ENCODE data around the gene DPM3. TPM values are rescaled to one million over a fixed set of nuclear protein-coding genes. Genes with fewer than 3 reads are reported as not detected.
"Not testable (repeated sequence)": the region's sequence is repeated elsewhere in the genome, so short reads cannot be mapped to it uniquely, and the experiment has no call there.

DPM3 gene
- total RNA-seq (2014; rRNA removed; shearing (Covaris generic)) = 119 and 193 TPM in 2 replicates

- Histone ChIP-seq H3K36me3 (replicated peaks; ENCODE audit: control insufficient read depth, insufficient read depth, low read length) (peaks cover 2% of the 10 kb centered on the region; the same call in 1 of the 2 replicates), H3K27me3 (ENCODE audit: control insufficient read depth, insufficient read depth, low read length) (no peaks in the 10 kb centered on the region), H3K4me3 (ENCODE audit: insufficient read depth, low read depth, low read length) (peak within 1 kb of the TSS; percentile 97)
- peak; percentile 91 for DNase-seq
Observed at GRCh38 chr1:155139895-155140629, at the start of gene DPM3. Gene DPM3 (minus strand): TSS chr1:155140531. CDS start chr1:155140240, 291 bp downstream.

- H3K36me3 ChIP-seq (replicated peaks; ENCODE audit: control insufficient read depth, insufficient read depth, low read length); H3K27me3 ChIP-seq (ENCODE audit: control insufficient read depth, insufficient read depth, low read length); DNase-seq; H3K4me3 ChIP-seq (ENCODE audit: insufficient read depth, low read depth, low read length): not testable (repeated sequence)
Observed at GRCh38 chr1:155189926-155190325, 49.6 kb upstream of the DPM3 start.

GRCh38 chr1:155188268-155188667 is 47.9 kb upstream of the DPM3 start:
- DNase-seq = peak; percentile 28
- no peaks in the 10 kb centered on the region; the same call in 1 of the 2 replicates for H3K36me3 ChIP-seq (replicated peaks; ENCODE audit: control insufficient read depth, insufficient read depth, low read length)
- no peaks in the 10 kb centered on the region for H3K27me3 ChIP-seq (ENCODE audit: control insufficient read depth, insufficient read depth, low read length)
- H3K4me3 ChIP-seq (ENCODE audit: insufficient read depth, low read depth, low read length) = no peak overlapping the region

GRCh38 chr1:155187456-155187891 is 47.1 kb upstream of the DPM3 start:
- Histone ChIP-seq H3K36me3 (replicated peaks; ENCODE audit: control insufficient read depth, insufficient read depth, low read length) (no peaks in the 10 kb centered on the region; the same call in 1 of the 2 replicates), H3K4me3 (ENCODE audit: insufficient read depth, low read depth, low read length) (no peak overlapping the region), H3K27me3 (ENCODE audit: control insufficient read depth, insufficient read depth, low read length) (no peaks in the 10 kb centered on the region)
- peak; percentile 66 for DNase-seq

- no peaks in the 10 kb centered on the region for H3K27me3 ChIP-seq (ENCODE audit: control insufficient read depth, insufficient read depth, low read length)
- peaks cover 2% of the 10 kb centered on the region for H3K36me3 ChIP-seq (replicated peaks; ENCODE audit: control insufficient read depth, insufficient read depth, low read length)
- DNase-seq = no peak
- no peak overlapping the region for H3K4me3 ChIP-seq (ENCODE audit: insufficient read depth, low read depth, low read length)
Observed at GRCh38 chr1:155186794-155187455, 46.6 kb upstream of the DPM3 start.

GRCh38 chr1:155186067-155186793 is 45.9 kb upstream of the DPM3 start:
- DNase-seq = peak; percentile 81
- H3K27me3 ChIP-seq (ENCODE audit: control insufficient read depth, insufficient read depth, low read length) = no peaks in the 10 kb centered on the region
- H3K4me3 ChIP-seq (ENCODE audit: insufficient read depth, low read depth, low read length) = no peak overlapping the region
- peaks cover 4% of the 10 kb centered on the region for H3K36me3 ChIP-seq (replicated peaks; ENCODE audit: control insufficient read depth, insufficient read depth, low read length)

GRCh38 chr1:155185783-155186066 is 45.4 kb upstream of the DPM3 start:
- Histone ChIP-seq H3K36me3 (replicated peaks; ENCODE audit: control insufficient read depth, insufficient read depth, low read length) (peaks cover 4% of the 10 kb centered on the region), H3K4me3 (ENCODE audit: insufficient read depth, low read depth, low read length) (no peak overlapping the region), H3K27me3 (ENCODE audit: control insufficient read depth, insufficient read depth, low read length) (no peaks in the 10 kb centered on the region)
- no peak for DNase-seq

GRCh38 chr1:155184835-155185782 is 44.8 kb upstream of the DPM3 start:
- Histone ChIP-seq H3K27me3 (ENCODE audit: control insufficient read depth, insufficient read depth, low read length) (no peaks in the 10 kb centered on the region), H3K36me3 (replicated peaks; ENCODE audit: control insufficient read depth, insufficient read depth, low read length) (peaks cover 4% of the 10 kb centered on the region), H3K4me3 (ENCODE audit: insufficient read depth, low read depth, low read length) (no peak overlapping the region)
- DNase-seq = peak; percentile 72

GRCh38 chr1:155184351-155184811 is 44.0 kb upstream of the DPM3 start:
- no peak overlapping the region for H3K4me3 ChIP-seq (ENCODE audit: insufficient read depth, low read depth, low read length)
- H3K36me3 ChIP-seq (replicated peaks; ENCODE audit: control insufficient read depth, insufficient read depth, low read length) = peaks cover 6% of the 10 kb centered on the region
- DNase-seq = peak; percentile 27
- no peaks in the 10 kb centered on the region for H3K27me3 ChIP-seq (ENCODE audit: control insufficient read depth, insufficient read depth, low read length)

GRCh38 chr1:155183775-155184221 is 43.5 kb upstream of the DPM3 start:
- DNase-seq = peak; percentile 35
- Histone ChIP-seq H3K4me3 (ENCODE audit: insufficient read depth, low read depth, low read length) (no peak overlapping the region), H3K36me3 (replicated peaks; ENCODE audit: control insufficient read depth, insufficient read depth, low read length) (peaks cover 10% of the 10 kb centered on the region), H3K27me3 (ENCODE audit: control insufficient read depth, insufficient read depth, low read length) (no peaks in the 10 kb centered on the region)

- peaks cover 21% of the 10 kb centered on the region for H3K36me3 ChIP-seq (replicated peaks; ENCODE audit: control insufficient read depth, insufficient read depth, low read length)
- H3K4me3 ChIP-seq (ENCODE audit: insufficient read depth, low read depth, low read length) = no peak overlapping the region
- DNase-seq = peak; percentile 27
- H3K27me3 ChIP-seq (ENCODE audit: control insufficient read depth, insufficient read depth, low read length) = no peaks in the 10 kb centered on the region
Observed at GRCh38 chr1:155182052-155182550, 41.8 kb upstream of the DPM3 start.

- DNase-seq = peak; percentile 32
- no peaks in the 10 kb centered on the region for H3K27me3 ChIP-seq (ENCODE audit: control insufficient read depth, insufficient read depth, low read length)
- peaks cover 26% of the 10 kb centered on the region for H3K36me3 ChIP-seq (replicated peaks; ENCODE audit: control insufficient read depth, insufficient read depth, low read length)
- H3K4me3 ChIP-seq (ENCODE audit: insufficient read depth, low read depth, low read length) = no peak overlapping the region
Observed at GRCh38 chr1:155181371-155182051, 41.2 kb upstream of the DPM3 start.
